OCI-LY3 (cell line): ENCODE data around the gene CACNA1A.

Source experiments
- H2AFZ ChIP-seq: fragments of 200-600, 300-600 bp; shearing (Covaris generic); 2 replicates; pipeline ENCODE4 v1.6.0; 2014; ENCODE audit warnings: antibody characterized with exemption, low read depth, low read length
- H3K27ac ChIP-seq: fragments of 200-600, 300-600 bp; sonication (generic); 2 replicates; pipeline ENCODE4 v1.5.1; 2014; ENCODE audit warnings: mild to moderate bottlenecking, low read length, moderate library complexity, mixed read lengths
- H3K27me3 ChIP-seq: fragments of 200-600, 300-600 bp; sonication (generic); 2 replicates; pipeline ENCODE4 v1.6.1; 2014; ENCODE audit warnings: low read depth, low read length, mixed read lengths
- H3K36me3 ChIP-seq: fragments of 200-600, 300-600 bp; sonication (generic); replicated peaks from 2 replicates; pipeline ENCODE3; 2014; ENCODE audit warnings: low read depth, low read length, mixed read lengths
- H3K4me1 ChIP-seq: fragments of 300-600, 200-600 bp; sonication (generic); 2 replicates; pipeline ENCODE4 v1.6.1; 2014; ENCODE audit warnings: low read length, mixed read lengths
- H3K4me2 ChIP-seq: fragments of 200-600, 300-600 bp; sonication (generic); 2 replicates; pipeline ENCODE4 v1.6.1; 2014; ENCODE audit warnings: low read length, mixed read lengths
- H3K4me3 ChIP-seq: fragments of 300-600, 200-600 bp; sonication (generic); 2 replicates; pipeline ENCODE4 v1.5.1; 2014; ENCODE audit warnings: antibody characterized with exemption, mild to moderate bottlenecking, low read length, moderate library complexity
- H3K79me2 ChIP-seq: fragments of 300-600, 200-600 bp; shearing (Covaris generic); 2 replicates; pipeline ENCODE4 v1.6.1; 2014; ENCODE audit warnings: mild to moderate bottlenecking, low read length, mixed read lengths
- H3K9ac ChIP-seq: fragments of 300-600, 200-600 bp; shearing (Covaris generic); 2 replicates; pipeline ENCODE4 v1.6.0; 2014; ENCODE audit warnings: mild to moderate bottlenecking, low read length, moderate library complexity
- H3K9me3 ChIP-seq: fragments of 200-600, 300-600 bp; shearing (Covaris generic); 2 replicates; pipeline ENCODE4 v1.6.1; 2014; ENCODE audit warnings: low read length, mixed read lengths; ENCODE audit not compliant: insufficient read depth
- H4K20me1 ChIP-seq: fragments of 200-600, 300-600 bp; sonication (generic); 2 replicates; pipeline ENCODE4 v1.6.1; 2016; ENCODE audit warnings: low read length, mixed read lengths; ENCODE audit not compliant: insufficient read depth
- EZH2phosphoT487 ChIP-seq: fragments of 200-600 bp; shearing (Covaris generic); IDR thresholded peaks from 2 replicates; pipeline ENCODE4 v1.6.1; 2018; ENCODE audit warnings: antibody characterized with exemption, mixed run types, low read depth
- TF ChIP-seq, protein P1 (sequence below): fragments of 200-600, 300-600 bp; sonication (generic); IDR thresholded peaks from 2 replicates; pipeline ENCODE4 v1.5.1; 2014; ENCODE audit warnings: antibody characterized with exemption, low read length, low read depth

The CACNA1A gene

DNA sequence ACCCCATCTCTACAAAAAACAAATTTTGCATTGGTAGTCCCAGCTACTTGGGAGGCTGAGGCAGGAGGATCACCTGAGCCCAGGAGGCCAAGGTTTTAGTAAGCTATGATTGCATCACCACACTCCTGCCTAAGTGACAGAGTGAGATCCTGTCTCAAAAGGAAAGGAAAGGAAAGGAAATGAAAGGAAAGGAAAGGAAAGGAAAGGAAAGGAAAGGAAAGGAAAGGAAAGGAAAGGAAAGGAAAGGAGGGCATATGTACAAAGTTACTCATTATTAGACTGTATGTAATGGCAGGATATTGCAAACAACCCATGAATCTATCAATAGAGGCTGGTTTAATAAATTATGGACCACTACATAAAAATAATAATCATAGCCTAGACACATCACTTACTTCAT is 40.8 kb upstream of the CACNA1A start:
- H3K79me2 ChIP-seq: no peaks in the 10 kb centered on the region
- no peak overlapping the region for H3K4me2 ChIP-seq
- no peaks in the 10 kb centered on the region for H3K9me3 ChIP-seq
- H4K20me1 ChIP-seq: no peaks in the 10 kb centered on the region
- H2AFZ ChIP-seq: no peak overlapping the region
- no peak overlapping the region for H3K27ac ChIP-seq
- H3K9ac ChIP-seq: no peak overlapping the region
- H3K4me3 ChIP-seq: no peak overlapping the region
- no peaks in the 10 kb centered on the region for H3K36me3 ChIP-seq
- peaks cover 28% of the 10 kb centered on the region for H3K27me3 ChIP-seq
- no peak for TF ChIP-seq EZH2phosphoT487
- TF ChIP-seq, protein P1, sequence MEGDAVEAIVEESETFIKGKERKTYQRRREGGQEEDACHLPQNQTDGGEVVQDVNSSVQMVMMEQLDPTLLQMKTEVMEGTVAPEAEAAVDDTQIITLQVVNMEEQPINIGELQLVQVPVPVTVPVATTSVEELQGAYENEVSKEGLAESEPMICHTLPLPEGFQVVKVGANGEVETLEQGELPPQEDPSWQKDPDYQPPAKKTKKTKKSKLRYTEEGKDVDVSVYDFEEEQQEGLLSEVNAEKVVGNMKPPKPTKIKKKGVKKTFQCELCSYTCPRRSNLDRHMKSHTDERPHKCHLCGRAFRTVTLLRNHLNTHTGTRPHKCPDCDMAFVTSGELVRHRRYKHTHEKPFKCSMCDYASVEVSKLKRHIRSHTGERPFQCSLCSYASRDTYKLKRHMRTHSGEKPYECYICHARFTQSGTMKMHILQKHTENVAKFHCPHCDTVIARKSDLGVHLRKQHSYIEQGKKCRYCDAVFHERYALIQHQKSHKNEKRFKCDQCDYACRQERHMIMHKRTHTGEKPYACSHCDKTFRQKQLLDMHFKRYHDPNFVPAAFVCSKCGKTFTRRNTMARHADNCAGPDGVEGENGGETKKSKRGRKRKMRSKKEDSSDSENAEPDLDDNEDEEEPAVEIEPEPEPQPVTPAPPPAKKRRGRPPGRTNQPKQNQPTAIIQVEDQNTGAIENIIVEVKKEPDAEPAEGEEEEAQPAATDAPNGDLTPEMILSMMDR: no peak
- no peaks in the 10 kb centered on the region for H3K4me1 ChIP-seq

DNA sequence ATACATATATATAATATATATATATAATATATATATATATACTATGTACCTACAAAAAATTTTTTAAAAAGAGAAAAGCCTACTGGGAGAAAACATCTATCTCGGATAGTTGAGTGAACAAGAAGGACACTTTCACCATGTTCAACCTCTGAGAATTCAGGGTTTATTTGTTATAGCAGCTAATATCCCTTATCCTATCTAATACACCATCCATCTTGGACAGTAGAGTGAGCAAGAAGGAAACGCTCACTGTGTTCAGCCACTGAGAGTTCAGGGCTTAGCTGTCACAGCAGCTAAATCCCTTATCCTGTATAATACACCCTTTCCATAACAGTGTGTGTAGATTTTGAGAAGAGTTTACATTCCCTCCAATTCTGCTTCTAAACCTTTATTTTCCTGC is 38.1 kb upstream of the CACNA1A start:
- H2AFZ ChIP-seq: no peak overlapping the region
- H3K9ac ChIP-seq: no peak overlapping the region

DNA sequence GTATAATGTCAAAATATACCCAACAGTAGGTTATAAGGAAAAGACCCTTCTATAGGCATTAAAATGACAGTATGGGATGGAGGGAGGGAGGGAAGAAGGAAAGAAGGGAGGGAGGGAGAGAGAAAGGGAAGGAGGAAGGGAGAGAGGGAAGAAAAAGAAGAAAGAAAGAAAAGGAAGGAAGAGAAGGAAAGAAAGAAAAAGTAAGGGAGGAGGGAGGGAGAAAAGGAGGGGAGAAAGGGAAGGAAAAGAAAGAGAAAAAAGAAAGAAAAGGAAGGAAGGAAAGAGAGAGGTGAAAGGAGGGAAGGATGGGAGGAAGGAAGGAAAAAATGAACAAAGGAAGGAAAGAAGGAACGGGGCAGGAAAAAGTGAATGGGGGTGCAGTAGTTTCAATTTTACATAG is 35.3 kb upstream of the CACNA1A start:
- no peaks in the 10 kb centered on the region for H3K36me3 ChIP-seq
- H3K79me2 ChIP-seq: no peaks in the 10 kb centered on the region
- H2AFZ ChIP-seq: no peak overlapping the region
- H3K27ac ChIP-seq: no peak overlapping the region
- no peak overlapping the region for H3K4me2 ChIP-seq
- H3K9me3 ChIP-seq: no peaks in the 10 kb centered on the region
- no peak for TF ChIP-seq EZH2phosphoT487
- TF ChIP-seq, protein P1: no peak
- H4K20me1 ChIP-seq: no peaks in the 10 kb centered on the region
- H3K4me1 ChIP-seq: no peaks in the 10 kb centered on the region
- H3K27me3 ChIP-seq: 0 out of 2 replicates have a peak, but pooled peaks cover 3% of the 10 kb centered on the region
- H3K9ac ChIP-seq: no peak overlapping the region
- no peak overlapping the region for H3K4me3 ChIP-seq

More for the DNA sequence above, 38.1 kb upstream of the CACNA1A start:
- Histone ChIP-seq H3K4me2 (no peak overlapping the region), H3K36me3 (no peaks in the 10 kb centered on the region), H4K20me1 (no peaks in the 10 kb centered on the region), H3K4me1 (no peaks in the 10 kb centered on the region), H3K79me2 (no peaks in the 10 kb centered on the region), H3K4me3 (no peak overlapping the region), H3K9me3 (no peaks in the 10 kb centered on the region), H3K27me3 (peaks cover 5% of the 10 kb centered on the region; the same call in 1 of the 2 replicates), H3K27ac (no peak overlapping the region)
- TF ChIP-seq, protein P1: no peak
- TF ChIP-seq EZH2phosphoT487: no peak

- Histone ChIP-seq H2AFZ (no peak overlapping the region), H3K4me1 (no peaks in the 10 kb centered on the region), H3K9ac (no peak overlapping the region), H3K27me3 (no peaks in the 10 kb centered on the region), H3K4me3 (no peak overlapping the region), H3K79me2 (no peaks in the 10 kb centered on the region), H3K27ac (no peak overlapping the region), H3K36me3 (no peaks in the 10 kb centered on the region), H4K20me1 (no peaks in the 10 kb centered on the region), H3K4me2 (no peak overlapping the region), H3K9me3 (no peaks in the 10 kb centered on the region)
- TF ChIP-seq, protein P1: no peak
- TF ChIP-seq EZH2phosphoT487: no peak
Observed at GRCh38 chr19:13539332-13539731, 33.1 kb upstream of the CACNA1A start.
